GM21526 (cell line): ENCODE data around the gene OR2AG2.
A peak's percentile ranks its signal among the peaks of the same experiment; 100 is the strongest.

ENCODE experiments used
- ATAC-seq: cut with Tn5 transposase; IDR thresholded peaks from one replicate; pipeline ENCODE4 v1.9.1; 2021; ENCODE audit warnings: moderate library complexity; ENCODE audit not compliant: unreplicated experiment, low FRiP score

The OR2AG2 gene

GRCh38 chr11:6745018-6745417, 26.8 kb downstream of the OR2AG2 start:
- ATAC-seq, result no peak

DNA sequence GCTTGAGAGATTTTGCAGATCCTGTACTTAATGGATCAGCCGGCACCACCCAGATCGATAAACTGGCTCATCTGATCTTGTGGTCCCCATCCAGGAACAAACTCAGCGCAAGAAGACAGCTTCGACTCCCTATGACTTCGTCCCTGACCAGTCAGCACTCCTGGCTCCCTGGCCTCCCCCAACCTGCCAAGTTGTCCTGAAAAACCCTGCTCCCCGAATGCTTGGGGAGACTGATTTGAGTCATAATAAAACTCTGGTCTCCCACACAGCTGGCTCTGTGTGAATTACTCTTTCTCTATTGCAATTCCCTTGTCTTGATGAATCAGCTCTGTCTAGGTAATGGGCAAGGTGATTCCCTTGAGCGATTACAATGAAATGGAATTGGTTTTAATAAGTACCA, 29.5 kb downstream of the OR2AG2 start:
- no peak for ATAC-seq

- no peak for ATAC-seq
These were observed 33.2 kb downstream of the OR2AG2 start for GRCh38 chr11:6738590-6738989.

GRCh38 chr11:6737872-6738466, 33.8 kb downstream of the OR2AG2 start:
- ATAC-seq, result peak; percentile 83

GRCh38 chr11:6736495-6737121, 35.2 kb downstream of the OR2AG2 start:
- no peak for ATAC-seq

GRCh38 chr11:6735306-6735705, 36.5 kb downstream of the OR2AG2 start:
- no peak for ATAC-seq

DNA sequence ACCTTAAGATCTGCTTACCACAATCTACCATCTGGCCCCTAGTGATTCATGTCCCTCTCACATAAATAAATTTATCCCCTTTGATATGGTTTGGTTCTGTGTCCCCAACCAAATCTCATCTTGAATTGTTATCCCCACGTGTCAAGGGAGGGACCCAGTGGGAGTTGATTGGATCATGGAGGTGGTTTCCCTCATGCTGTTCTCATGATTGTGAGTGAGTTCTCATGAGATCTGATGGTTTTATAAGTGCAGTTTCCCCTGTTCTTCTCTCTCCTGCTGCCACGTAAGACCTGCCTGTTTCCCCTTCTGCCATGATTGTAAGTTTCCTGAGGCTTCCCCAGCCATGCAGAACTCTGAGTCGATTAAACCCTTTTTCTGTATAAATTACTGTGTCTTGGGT, 37.2 kb downstream of the OR2AG2 start:
- no peak for ATAC-seq

GRCh38 chr11:6733326-6734275, 38.2 kb downstream of the OR2AG2 start:
- no peak for ATAC-seq

- ATAC-seq, result no peak
These were observed 43.6 kb downstream of the OR2AG2 start for GRCh38 chr11:6727971-6728760.

GRCh38 chr11:6725386-6725896, 46.3 kb downstream of the OR2AG2 start:
- ATAC-seq, result no peak

DNA sequence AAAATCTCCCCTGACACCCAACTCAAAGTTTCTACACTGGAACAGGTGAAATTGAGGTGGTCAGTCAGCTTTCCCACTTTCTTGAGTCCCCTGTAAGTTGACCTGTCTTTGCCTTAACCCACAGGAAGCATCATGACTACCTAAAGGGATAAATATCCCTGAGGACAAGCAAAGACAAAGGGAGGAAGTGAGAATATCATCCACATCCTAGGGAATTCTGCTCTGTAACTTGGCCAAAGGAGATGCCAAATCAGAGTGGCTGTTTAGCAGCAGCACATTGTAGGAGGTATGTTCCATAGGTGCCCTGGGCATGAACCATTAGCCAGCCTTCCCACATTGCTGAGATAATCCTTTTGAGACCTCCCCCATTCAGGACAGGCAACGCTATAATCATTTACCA, 47.8 kb downstream of the OR2AG2 start:
- ATAC-seq, result no peak

DNA sequence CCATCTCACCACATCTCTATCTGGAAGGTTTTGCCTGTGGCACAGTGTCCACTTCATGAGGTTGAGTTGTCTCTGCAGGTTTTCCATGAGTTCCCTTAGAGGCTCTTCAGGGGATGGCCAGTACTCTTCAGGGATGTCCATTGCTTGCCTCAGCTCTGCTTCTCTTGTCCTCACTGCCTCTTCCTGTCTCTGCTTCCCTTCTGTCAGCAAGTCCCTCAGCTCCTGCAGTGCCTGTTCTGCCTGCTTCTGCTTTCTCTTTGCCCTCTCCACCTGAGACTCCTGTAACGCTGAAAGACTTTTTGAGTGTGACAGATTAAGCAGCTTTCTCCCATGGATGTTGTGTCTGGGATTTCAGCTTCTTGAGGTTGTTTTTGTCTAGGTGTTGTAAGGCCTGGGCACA, 50.4 kb downstream of the OR2AG2 start:
- no peak for ATAC-seq

- no peak for ATAC-seq
These were observed 52.2 kb downstream of the OR2AG2 start for GRCh38 chr11:6719576-6719975.

DNA sequence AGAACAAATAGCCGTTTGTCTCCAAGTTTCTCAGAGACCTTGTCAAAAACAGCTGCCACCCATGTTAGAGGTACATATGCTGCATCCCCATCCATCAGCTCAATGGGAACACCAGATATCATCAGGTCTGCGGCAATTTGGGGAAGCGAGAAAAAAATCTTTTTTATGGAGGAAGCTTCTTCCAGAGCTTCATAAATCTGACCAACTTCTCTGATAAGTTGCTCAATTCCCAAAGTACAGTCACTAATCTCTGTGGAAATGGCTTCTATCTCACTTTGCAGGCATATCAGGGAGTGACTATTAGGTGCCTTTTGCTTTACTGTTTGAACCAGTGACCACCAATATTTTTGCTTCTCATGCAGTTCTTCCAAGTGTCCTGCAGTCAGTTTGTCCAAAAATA, 54.4 kb downstream of the OR2AG2 start:
- no peak for ATAC-seq
